Hematopoietic multipotent progenitor cell treated with erythropoietin and hydrocortisone succinate and interleukin-3 and kit ligand, for 6 days (in vitro differentiated cells): ENCODE results near the gene TUT1.

Source experiments
- DNase-seq: peaks from one replicate; pipeline ENCODE4 v3.0.0-alpha.2; 2015

Gene TUT1

DNA sequence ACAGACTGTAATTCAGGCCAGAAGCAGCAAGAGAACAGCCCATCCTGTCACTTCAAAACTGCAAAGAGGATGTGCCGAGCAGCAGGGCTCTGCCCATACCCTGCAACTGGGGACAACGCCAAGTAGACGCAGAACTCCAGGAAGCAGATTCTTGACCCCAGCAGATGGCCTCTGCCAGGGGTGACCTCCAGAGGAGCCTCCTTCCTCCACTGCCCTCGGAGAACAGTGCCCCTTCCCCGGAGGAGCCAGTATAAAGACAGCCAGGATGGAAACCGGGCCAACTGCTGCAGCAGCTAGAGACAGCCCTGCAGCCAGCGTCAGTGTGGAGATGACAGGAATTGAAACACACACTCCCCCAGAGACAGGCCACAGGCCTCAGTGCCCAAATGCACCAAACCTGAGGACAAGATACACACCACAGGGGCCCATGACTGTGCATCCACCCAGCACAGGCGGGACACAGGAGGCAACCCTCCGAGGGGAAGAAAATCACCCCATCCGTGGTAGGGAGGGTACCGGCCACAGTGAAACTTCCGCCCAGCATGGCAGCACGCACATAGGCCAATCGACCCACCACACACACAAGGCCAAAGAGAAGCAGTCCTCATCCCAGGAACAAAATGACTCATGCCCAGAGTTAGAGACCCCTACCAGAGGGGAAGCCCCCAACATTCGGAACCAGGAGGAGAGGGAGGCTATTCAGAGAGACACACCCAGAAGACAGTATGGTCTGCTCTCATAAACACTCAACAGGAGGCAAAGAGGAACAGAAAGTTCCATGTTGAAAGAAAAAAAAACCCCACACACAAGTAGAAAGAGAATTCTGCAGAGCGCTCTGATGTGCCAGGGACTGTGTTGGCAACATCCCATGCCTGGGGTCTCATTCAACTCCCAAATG lies 50.3 kb downstream of the TUT1 start:
- DNase-seq, result no peak

DNA sequence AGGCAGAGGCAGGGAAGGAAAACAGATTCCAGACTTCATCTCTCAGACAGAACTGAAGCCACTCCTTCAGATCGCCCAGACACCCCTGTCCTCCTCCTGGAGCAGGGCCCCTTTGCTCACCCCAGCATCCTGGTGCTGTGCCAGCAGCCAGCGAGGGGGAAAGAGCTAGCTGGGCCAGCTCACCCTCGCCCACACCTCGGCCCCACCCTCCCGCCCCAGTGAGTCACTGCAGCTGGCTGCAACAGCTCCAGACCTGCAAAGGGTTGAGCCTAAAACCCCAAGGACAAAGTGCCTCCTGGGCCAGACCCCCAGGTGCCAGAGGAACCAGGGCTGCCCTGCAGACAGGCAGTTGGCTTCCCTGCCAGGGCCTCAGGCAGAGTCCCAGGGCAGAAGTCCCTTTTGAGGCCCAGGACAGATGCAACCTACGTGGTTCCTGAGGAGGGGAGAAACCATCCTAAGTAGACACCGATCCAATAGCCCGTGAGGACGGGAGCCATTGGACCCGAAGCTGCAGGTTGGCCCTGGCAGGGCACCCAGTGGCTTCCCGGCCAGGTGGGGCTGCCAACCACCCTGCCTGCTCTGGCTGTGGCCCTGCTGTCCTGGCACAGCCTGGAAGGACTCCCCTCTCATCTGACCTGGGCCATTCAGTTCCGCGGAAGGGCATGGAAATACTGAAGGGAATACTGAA lies 51.9 kb downstream of the TUT1 start:
- peak; percentile 83 for DNase-seq

DNA sequence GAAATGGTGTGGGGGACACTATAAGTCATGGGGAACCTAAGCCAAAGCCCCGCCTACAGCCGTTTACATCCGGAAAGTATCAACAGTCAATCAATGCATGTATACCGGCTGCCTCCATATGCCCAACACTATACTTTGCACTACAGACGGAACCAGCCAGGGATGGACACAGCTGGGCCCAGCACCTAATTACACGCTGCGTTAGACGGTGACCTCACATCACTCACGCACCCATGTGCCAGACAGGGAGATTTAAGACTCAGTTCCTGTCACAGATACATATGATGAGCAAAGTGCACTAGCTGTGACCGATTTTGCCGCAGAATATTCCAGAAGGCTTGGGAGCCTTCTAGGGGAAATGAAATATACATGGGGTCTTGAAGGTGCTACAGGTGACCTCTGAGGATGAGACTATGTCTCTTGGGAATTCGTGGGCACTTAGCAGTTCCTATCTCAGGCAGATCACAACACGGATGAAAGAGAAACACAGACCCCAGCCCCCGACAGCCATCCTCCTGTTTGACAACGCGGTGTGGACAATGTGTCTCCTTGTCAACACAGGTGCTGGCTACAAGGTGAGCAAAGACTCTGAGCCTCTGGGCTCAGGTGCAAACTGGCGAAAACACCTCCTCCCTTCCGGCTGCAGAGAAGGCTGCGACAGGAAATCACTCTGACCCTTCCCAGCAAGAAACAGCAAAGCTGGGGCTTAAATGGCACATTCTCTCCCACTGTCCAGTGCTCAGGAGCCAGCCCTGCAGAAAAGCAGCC lies 52.7 kb downstream of the TUT1 start:
- no peak for DNase-seq

DNA sequence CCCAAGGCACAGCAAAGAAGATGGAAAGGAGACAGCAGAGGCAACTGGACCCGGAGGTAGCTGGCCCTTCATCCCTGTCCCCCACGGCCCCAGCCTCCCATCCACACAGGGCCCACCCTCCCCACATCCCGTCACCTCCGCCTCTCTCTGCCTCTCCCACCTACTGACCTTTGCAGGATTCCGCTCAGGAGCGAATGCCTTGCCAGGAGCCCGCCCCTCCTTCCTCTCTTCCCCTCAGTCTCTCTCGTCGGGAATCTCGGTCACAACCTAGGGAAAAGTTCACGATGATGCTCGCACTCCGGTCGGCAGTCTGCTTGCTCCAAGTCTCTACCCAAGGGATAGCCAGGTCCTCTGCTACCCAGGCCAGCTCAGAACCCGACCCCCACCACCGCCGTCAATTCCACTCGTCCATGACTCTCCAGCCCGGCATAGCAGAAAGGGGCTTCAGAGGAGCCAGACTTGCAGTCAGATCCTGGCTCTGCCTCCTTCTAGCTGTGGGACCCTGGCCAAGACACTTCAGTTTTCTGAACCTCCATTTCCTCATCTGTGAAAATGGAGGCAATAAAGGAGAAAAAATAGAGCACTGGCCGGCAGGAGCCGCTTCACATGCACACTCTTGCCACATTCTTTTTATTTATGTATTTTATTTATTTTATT lies 54.9 kb downstream of the TUT1 start:
- no peak for DNase-seq

DNA sequence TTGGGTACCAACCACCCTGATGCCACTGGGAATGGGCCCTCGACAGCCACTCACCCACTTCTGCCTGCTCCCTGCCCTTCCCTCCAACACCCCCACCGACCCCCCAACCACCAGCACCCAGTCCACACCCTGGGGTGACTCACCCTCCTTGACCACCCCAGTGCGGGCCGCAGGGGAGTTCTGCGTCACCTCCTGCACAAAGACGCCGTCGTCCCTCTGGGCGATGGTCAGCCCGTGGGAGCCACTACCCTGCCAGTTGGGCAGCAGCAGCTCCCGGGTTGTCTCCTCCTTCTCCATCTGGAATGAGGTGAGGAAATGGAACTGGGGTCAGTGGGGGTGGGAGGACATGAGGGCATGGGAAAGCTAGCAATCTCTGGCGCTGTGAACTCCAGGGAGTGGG lies 55.5 kb downstream of the TUT1 start:
- no peak for DNase-seq

DNA sequence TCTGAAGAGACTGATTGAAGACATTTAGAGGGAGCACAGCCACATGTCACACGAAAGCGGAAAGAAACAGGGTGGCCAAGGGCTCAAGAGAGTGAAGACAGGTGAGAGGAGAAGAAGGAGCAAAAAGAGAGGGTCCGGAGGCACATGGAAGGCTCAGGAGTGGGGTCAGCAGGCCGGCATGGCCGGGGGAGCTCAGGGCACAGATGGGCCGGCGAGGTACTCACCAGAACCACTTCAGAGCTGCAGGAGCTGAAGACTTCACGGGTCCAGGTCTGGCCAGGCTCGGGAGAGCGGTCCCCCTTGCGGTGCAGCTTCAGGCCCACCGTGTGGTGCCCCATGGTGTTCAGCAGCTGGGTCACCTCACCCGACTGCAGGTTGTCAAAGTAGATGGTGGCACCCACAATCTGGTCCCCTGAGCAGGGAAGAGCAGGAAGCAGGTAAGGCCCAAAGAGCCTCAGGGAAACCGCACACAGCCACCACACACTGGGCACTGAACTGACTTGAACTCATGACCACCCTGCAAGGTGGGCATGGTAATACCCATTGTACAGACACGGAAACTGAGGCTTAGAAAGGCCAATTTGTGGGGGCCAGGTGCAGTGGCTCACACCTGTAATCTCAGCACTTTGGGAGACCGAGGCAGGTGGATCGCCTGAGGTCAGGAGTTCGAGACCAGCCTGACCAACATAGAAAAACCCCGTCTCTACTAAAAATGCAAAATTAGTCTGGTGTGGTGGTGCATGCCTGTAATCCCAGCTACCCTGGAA lies 56.4 kb downstream of the TUT1 start:
- no peak for DNase-seq

DNA sequence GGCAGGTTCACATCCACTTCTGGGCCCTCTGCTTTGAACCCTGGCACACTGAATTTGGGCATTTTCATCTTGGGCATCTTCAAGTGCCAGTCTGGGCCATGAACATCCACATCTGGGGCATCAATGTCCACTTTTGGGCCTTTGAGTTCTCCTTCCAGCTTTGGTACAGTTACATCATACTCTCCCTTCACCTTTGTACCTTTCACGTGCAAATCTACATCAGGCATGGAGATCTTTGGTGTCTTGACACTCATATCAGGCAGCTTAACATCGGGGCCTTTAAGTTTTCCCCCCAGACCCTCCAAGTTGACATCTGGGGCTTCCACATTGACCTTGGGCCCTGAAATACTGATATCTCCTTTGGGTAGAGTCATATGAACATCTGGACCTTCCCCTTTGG lies 59.2 kb downstream of the TUT1 start:
- DNase-seq, result no peak
